ENCODE results near the gene DIP2C. TPM values are rescaled to one million over a fixed set of nuclear protein-coding genes. Genes with fewer than 3 reads are reported as not detected.
"Not testable (repeated sequence)": the region's sequence is repeated elsewhere in the genome, so short reads cannot be mapped to it uniquely, and the experiment has no call there.

DIP2C gene
- total RNA-seq, 1 experiment from 2014 or later: 10.7 TPM

DNA sequence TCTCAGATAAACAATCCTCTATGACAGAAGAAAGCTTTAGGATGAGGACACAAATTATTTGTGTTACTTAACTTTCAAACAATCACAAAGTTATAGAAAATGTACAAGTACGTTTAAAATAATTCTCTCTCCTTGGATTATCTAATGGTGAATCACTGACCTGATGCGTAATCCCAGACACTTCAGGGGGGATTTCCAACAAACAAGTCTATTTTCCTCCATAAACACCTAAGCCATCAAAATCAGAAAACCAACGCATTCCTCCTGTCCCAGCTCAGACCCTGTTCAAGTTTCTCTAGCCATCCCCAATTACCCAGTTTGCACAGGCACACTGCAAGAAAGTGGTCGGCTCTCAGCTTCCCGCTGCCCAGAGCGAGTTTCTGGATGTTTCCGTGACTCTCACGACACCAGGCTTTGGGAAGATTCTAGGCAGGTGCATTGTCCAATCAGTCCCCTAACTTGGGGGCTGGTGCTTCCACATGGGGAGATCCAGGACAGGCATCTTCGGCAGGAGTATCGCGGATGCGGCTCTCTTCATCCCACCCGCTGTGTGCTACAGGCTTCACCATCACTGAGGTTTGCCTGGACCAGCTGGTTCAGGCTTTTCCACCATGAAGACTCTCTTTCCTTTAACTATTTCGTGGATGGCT, 354.2 kb downstream of the DIP2C start:
- no peaks in the 10 kb centered on the region for H3K27me3 ChIP-seq
- H3K36me3 ChIP-seq: peaks cover 5% of the 10 kb centered on the region
- no peak for DNase-seq
- no peak overlapping the region for H3K4me3 ChIP-seq
- no peaks in the 10 kb centered on the region for H3K9me3 ChIP-seq

DNA sequence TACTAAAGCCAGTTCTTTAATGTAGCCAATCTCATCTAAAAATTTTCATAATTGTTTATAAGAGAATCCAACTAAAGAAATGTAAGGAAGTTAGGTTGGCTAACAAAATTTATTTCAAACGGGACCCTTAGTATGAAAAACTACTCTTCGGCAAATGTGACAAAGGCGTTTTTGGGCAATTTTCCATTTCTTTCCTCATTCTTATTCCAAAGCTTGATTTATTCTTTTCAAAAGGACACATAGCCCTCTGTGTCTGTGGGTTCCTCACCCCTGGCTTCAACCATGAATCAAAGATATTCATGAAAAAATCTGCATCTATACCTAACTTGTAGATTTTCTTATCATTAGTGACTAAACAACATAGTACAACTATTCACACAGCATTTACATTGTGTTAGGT, 358.3 kb downstream of the DIP2C start:
- no peak overlapping the region for H3K4me3 ChIP-seq
- no peak for DNase-seq
- no peaks in the 10 kb centered on the region for H3K9me3 ChIP-seq
- peaks cover under 1% of the 10 kb centered on the region for H3K36me3 ChIP-seq
- no peaks in the 10 kb centered on the region for H3K27me3 ChIP-seq

DNA sequence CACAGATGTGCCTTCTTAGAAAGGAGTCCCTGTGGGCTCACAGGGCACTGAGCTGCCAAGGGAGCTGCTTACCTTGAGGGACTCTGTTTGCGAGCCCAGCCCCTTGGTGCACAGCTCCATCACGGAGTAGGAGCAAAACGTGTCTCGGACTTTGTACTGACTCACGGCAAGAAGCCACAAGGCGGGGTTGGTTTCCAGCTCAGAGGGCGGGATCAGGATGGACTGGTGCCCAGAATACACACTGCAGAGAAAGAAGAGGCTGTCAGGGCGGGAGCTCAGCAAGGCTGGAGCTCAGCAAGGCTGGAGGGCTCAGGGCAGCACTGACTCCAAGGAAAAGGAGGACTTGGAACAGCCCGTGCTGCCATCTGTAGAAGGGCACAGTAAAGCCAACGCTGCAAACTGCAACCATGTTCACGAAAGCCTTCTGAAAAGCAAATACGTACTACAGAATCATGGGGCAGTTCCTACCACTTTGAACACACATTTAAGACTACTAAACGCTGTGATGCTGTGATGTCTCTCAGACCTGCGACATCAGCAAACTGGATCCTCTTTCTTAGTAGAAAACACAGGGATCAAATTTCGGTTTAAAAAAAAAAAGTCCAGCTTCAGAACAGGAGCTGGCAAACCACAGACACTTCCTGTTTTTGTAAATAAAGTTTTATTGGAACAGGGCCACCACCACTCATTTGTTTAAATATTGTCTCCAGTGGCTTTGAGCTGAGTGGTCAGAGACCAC, 359.9 kb downstream of the DIP2C start:
- peaks cover 5% of the 10 kb centered on the region for H3K36me3 ChIP-seq
- peak; percentile 93 for DNase-seq
- peak overlapping the region; percentile 28 for H3K4me3 ChIP-seq
- no peaks in the 10 kb centered on the region for H3K9me3 ChIP-seq
- no peaks in the 10 kb centered on the region for H3K27me3 ChIP-seq

DNA sequence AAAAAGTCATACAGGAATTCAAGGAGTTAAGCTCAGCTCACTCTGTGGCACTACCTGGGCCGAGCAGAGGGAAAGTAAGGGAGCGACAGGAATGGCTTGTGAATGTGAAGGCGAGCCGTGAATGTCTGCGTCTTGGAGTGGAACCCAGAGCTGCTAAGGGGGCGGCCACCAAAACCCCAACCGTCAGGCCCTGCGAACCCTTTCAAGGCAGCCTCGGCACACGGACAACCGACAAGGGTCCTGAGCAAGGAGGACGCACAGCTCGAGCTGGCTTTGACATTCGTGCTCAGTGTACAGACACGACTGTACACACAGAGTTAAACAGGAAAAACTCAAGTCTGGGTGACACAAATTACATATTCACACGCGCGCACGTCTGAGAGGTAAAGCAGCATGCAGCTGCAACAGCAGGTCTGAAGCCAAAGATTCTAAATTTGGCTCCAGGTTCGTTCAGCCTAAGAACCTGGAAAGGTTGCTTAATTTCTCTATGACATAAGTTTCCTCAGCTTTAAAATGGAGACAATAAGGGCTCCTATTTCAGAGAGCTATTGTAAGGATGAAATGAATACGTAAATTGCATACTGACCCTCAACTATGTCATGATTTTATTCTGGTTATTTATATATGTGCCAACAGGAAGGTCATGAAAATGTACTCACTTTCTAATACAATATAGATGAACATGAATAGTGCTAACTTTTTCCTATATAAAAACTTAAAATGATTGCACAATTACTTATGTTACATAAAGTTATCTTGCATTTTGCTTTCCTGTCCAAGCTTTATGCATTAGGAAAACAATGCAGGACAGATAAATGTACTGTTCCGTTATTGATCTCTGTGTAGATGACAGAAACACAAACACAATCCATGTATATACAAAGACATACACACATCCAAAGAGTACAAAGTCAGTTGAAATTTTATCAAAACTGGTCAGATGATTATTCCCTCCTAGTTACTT, 361.3 kb downstream of the DIP2C start:
- DNase-seq: no peak
- Histone ChIP-seq H3K4me3 (no peak overlapping the region), H3K36me3 (peaks cover 8% of the 10 kb centered on the region)

DNA sequence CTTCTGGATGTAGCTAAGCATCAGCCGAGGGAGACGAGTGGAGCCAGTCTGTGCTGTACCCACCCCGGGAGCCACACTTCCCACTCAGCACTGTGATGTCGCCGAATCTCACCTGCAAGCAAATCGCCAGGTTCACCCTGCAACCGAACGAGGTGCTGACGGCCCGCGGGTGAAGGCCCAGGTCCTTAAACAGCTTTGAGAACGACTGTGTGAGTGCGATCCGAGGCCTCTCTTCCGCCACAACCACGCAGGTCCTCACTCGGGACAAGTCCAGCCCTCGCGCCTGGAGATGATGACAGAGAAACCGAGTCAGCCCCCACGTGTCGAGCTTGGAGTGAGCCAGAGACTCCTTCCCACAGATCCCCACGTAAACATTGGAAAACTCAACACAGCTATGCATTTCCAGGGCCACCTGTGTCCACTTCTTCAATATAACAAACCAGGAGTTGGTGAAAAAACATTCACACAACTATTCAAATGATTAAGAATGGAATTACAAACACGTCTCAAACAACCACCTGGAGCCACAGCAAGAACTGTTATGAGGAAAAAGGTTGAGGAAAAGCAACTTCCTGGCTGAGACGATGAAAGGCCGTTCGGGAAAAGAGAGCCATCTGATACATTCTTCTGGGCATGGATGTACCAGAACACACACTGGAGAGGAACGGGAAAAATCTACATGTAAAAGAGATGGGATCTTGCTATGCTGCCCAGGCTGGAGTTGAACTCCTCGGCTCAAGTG, 362.4 kb downstream of the DIP2C start:
- no peak for DNase-seq
- peaks cover 8% of the 10 kb centered on the region for H3K36me3 ChIP-seq
- H3K27me3 ChIP-seq: no peaks in the 10 kb centered on the region
- H3K4me3 ChIP-seq: no peak overlapping the region
- no peaks in the 10 kb centered on the region for H3K9me3 ChIP-seq

More for the DNA sequence above, 361.3 kb downstream of the DIP2C start:
- Histone ChIP-seq H3K9me3 (no peaks in the 10 kb centered on the region), H3K27me3 (no peaks in the 10 kb centered on the region)

DNA sequence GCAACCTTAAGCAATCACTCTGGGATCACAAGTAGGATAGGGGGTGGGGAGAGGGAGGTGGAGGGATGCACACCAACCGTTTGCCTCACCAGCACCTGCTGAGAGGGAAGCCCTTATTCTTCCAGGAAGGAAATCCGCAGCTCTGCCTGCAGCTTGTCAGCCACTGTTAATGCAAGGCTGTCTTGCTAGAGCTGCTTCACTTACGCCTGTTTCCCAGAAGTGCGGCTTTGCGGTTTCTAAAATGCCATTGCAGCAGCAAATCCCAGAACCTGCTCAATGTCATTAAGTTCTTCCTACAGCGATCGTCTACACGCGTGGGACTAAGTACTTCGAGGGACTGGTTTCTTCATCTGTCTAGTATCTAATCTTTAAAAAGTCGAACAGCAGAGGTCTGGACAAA, 363.1 kb downstream of the DIP2C start:
- H3K4me3 ChIP-seq: no peak overlapping the region
- no peaks in the 10 kb centered on the region for H3K27me3 ChIP-seq
- no peaks in the 10 kb centered on the region for H3K9me3 ChIP-seq
- H3K36me3 ChIP-seq: peaks cover 8% of the 10 kb centered on the region
- no peak for DNase-seq

DNA sequence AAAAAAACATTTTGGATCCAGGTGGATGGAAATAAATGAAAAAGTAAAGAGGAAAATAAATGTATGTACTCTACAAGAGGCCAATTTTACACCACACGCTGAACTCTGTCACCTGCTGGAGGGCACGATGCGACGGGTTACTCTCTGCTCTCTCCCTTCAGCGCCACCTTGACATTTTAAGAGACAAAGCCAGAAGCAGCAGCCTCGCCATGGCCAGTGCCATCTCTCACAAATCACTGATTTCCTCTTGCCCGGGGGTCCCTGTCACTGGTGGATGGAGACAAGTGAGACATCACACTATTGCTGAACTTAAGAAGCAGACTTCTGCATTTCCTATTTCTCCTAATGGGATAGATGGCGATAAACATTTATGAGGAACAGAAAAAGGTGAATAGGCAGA, 364.2 kb downstream of the DIP2C start:
- Histone ChIP-seq H3K9me3 (no peaks in the 10 kb centered on the region), H3K4me3 (no peak overlapping the region), H3K36me3 (peaks cover 8% of the 10 kb centered on the region), H3K27me3 (no peaks in the 10 kb centered on the region)
- no peak for DNase-seq

DNA sequence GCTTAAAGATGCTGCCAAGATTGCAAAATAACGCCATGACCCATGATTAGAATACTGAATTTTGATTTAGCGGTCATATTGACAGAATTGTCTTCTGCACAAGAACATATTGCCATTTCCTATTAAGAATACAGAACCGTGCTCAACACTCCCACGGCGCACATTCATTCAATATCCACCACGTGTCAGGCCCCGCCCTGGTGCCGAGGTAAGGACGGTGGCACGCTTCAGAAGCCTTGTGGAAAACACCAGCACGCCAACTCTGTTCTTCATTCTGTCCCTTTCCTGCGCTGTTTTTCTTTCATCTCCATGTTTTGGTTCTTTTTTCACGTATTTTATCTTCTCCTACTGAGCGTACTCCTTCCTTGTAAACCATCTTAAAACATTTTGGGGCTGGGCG, 364.9 kb downstream of the DIP2C start:
- no peaks in the 10 kb centered on the region for H3K27me3 ChIP-seq
- DNase-seq: no peak
- H3K4me3 ChIP-seq: no peak overlapping the region
- no peaks in the 10 kb centered on the region for H3K9me3 ChIP-seq
- peaks cover 8% of the 10 kb centered on the region for H3K36me3 ChIP-seq

DNA sequence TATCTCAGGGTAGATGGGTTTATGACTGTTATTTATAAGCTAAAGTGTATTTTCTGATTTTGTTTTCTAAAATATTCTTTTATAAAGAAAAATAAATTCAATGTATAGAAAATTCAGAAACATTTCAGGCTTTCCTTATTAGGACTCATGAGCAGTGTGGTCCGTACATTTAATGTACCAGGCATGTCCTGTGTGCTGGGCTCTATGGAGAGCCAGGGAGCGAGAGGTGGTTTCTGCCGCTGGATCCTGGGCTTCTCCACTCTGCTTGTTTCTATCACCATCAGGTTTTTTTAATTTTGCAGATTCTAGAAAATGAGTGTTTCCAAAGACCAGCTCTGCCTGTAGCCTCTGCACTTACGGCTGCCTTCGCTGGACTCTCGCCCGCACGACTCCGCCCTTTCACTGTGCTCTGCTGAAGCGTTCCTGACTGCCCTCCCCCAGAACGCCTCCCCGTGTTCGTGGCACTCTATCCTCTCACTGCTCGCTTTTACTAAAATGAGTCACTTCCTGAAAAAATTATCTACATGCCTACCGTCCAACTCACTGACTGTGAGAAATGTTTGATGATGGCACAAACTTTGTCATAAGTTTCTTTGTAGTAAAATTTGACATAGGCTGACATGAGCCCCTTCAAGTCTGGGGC, 365.7 kb downstream of the DIP2C start:
- peaks cover 8% of the 10 kb centered on the region for H3K36me3 ChIP-seq
- H3K27me3 ChIP-seq: no peaks in the 10 kb centered on the region
- H3K4me3 ChIP-seq: peak overlapping the region; percentile 4; the same call in 1 of the 2 replicates
- no peaks in the 10 kb centered on the region for H3K9me3 ChIP-seq
- peak; percentile 96 for DNase-seq

DNA sequence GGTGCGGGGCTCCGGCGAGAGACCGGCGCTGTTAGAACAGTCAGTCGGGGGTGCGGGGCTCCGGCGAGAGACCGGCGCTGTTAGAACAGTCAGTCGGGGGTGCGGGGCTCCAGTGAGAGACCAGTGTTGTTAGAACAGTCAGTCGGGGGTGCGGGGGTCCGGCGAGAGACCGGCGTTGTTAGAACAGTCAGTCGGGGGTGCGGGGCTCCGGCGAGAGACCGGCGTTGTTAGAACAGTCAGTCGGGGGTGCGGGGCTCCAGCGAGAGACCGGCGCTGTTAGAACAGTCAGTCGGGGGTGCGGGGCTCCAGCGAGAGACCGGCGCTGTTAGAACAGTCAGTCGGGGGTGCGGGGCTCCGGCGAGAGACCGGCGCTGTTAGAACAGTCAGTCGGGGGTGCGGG, 366.4 kb downstream of the DIP2C start:
- H3K9me3 ChIP-seq, DNase-seq: not testable (repeated sequence)

DNA sequence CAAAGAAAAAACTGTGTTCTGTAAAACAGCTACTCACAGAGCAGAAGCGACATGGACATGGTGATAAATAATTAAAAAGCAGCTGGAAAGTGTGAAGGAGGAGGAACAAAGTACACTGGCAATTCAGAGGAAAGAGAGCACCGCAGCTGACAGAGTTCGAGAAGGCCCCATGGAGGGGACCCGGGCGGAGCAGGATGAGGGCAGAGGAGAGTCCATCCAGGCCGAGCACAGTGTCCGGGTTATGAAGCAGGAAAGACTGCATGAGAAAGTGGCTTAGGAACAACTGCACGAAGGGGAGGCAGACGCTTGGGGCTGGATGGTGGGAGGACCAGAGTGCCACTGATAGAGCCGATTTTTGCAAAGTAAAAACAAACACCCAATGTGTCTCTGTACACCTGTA, 368.7 kb downstream of the DIP2C start:
- Histone ChIP-seq H3K9me3 (no peaks in the 10 kb centered on the region), H3K4me3 (no peak overlapping the region), H3K36me3 (peaks cover 12% of the 10 kb centered on the region), H3K27me3 (no peaks in the 10 kb centered on the region)
- DNase-seq: no peak

More for the DNA sequence above, 366.4 kb downstream of the DIP2C start:
- peaks cover 12% of the 10 kb centered on the region for H3K36me3 ChIP-seq
- H3K27me3 ChIP-seq, H3K4me3 ChIP-seq: not testable (repeated sequence)

DNA sequence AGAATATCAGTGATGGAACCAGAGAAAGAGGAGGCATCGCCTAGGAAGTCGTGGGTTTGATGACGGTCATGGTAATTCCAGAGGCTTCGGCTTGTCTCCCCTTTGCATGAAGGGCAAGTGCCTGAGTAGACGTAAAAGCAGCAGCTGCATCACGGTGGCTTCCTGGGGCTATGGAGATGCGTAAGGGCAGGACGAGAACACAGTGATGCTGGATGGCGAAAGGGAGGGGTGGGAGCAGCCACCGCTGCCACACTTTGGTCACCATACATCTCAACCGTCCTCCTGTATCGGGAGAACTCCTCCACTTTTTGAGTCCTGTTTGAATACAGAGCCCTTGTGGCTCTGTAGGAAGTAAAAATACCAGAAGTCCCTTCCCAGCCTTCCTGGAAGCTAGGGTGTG, 371.5 kb downstream of the DIP2C start:
- no peaks in the 10 kb centered on the region for H3K27me3 ChIP-seq
- peaks cover 8% of the 10 kb centered on the region for H3K36me3 ChIP-seq
- no peak for DNase-seq
- no peaks in the 10 kb centered on the region for H3K9me3 ChIP-seq
- no peak overlapping the region for H3K4me3 ChIP-seq

DNA sequence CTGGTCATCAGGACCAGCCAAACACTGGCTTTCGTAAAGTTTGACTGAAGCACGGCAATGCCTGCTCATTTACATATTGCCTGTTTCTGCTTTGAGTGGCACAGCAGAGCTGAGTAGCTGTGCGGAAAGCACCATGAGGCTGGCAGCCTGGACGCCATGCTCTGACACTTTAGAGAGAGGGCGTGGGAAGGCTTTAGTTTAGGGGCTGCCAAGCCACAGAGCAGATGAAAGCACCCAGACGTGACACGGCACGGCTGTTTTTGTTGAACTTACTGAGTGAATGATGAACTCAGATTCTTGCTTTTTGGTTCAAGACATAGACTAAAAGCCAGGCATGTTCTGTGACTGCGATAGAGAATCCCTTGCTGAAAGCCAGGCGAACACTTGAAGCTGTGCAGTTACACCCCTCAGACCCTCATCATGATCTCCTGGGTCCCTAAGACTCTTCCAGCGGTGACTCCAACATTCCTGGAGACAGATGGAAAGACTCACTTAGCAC, 372.1 kb downstream of the DIP2C start:
- Histone ChIP-seq H3K9me3 (no peaks in the 10 kb centered on the region), H3K4me3 (no peak overlapping the region), H3K36me3 (peaks cover 8% of the 10 kb centered on the region), H3K27me3 (no peaks in the 10 kb centered on the region)
- no peak for DNase-seq

DNA sequence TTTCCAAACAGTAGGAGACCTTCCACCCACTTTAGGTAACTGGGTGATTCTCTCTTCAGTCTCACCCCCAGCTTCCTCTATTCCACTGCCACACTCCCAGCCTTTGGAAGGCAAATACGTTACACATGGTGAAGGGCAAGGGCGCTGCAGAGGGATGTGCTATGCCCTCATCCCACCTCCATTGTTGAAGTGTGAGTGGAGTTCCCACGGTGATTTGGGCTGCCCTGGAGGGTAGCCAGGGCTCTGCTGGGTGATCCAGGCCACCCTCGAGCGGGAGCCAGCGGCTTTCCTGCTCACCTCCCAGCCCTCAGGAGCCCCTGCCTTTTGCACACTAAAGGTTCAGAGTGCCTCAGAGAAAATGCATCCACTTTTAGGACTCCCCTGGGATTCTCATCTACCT, 373.1 kb downstream of the DIP2C start:
- Histone ChIP-seq H3K27me3 (no peaks in the 10 kb centered on the region), H3K36me3 (peaks cover 8% of the 10 kb centered on the region), H3K4me3 (no peak overlapping the region), H3K9me3 (no peaks in the 10 kb centered on the region)
- DNase-seq: no peak

DNA sequence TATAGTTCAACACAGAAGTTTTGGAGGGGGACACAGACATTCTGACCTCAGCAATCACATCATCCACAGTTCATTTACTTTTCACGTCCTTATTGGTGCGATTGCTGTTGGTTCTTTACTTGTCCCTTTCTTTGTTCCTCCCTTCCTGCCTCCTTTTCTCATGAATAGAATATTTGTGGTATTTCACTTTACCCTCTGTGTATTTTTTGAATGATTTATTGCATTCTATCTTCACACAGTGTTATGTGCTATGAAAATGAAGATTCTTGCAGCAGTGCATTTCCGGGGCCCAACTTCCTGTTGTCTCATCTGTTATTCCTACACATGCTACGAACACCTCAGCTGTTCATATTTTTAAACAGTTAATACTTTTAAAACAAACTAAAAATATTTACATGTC, 374.6 kb downstream of the DIP2C start:
- no peaks in the 10 kb centered on the region for H3K27me3 ChIP-seq
- no peak overlapping the region for H3K4me3 ChIP-seq
- H3K9me3 ChIP-seq: no peaks in the 10 kb centered on the region
- DNase-seq: no peak
- H3K36me3 ChIP-seq: peaks cover 8% of the 10 kb centered on the region

DNA sequence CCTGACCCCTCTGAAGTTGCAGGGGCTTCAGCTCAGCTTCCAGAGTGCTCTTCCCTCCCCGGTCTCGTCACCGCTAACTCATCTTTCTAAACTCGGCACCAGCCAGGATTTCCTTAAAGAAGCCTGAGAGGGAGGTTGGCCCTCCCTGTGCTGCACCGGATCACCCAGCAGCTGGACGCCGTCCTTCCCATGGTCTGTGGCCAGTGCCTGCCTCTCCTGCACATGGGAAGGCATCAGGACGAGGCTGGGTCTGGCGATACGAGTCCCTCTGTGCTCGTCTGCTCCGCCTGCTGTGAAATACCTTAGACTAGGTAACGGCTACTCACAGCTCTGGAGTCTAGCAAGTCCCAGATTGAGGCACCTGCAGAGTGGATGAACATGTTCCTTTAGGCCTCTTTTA, 375.1 kb downstream of the DIP2C start:
- no peaks in the 10 kb centered on the region for H3K27me3 ChIP-seq
- H3K36me3 ChIP-seq: peaks cover 8% of the 10 kb centered on the region
- no peaks in the 10 kb centered on the region for H3K9me3 ChIP-seq
- no peak for DNase-seq
- H3K4me3 ChIP-seq: no peak overlapping the region

All from MG63 (cell line).